ENCODE measurements around the gene WWC1.

Gene WWC1

DNA sequence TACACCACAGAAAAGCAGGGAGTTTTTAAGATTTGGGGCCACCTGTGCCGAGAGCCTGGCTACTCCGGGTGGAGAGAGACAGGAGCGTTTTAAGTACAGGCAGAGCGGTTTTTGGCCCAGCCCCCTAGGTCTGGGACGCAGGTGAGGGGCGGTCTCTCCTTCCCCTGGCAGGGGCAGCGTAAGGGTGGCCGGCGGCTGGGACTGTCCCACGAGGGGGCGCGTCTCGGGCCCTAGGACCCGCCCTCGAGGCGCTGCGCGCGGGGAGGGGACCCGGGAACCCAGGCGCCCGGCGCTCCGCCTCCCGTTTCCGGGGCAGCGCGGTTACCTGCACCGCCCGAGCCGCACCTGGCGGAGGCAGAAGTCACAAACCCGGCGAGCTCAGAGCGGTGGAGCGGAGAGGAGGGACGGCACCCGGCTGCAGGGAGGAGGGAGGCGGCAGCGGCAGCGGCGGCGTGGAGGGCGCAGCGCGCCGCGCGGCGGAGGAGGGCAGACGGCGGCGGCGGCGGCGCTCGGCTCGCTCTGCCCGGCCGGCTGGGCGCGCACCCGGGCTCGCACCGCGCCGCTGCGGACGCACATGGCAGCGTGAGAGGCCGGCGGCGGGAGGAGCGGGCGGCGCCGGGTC, at the start of gene WWC1:
TSS of gene WWC1 (plus strand) at position 304 of the 622 bp plus-strand sequence. CDS start 508 bp downstream, outside the sequence.
- DNase-seq (ENCODE audit: low read depth), result peak; percentile 32

DNA sequence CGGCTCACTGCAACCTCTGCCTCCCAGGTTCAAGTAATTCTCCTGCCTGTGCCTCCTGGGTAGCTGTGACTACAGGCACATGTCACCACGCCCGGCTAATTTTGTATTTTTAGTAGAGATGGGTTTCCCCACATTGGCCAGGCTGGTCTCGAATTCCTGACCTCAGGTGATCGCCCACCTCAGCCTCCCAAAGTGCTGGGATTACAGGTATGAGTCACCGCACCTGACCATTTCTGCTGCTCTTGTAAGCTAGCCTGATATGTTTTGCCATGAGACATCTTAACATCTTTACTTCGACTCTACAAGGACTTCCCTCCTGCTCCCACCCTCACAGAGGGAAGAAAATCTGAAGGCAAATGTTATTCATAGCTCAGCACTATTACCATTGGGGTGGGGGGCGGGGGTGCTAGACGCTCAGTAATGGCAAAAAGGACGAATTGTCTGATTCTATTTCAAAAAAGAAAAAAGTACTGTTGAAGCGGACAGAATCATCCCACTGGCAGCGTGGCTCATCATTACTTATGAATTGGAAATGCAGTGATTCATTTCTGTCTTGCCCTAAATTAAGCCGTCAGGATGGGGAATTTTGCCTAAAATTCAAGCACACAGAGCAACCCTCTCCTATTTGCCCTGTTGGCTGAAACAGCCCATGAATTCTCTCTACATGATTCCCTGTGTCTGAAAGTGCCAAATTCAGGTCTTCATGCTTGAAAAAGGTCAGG, 46.4 kb upstream of the WWC1 start:
- no peak for DNase-seq (ENCODE audit: low read depth)

DNA sequence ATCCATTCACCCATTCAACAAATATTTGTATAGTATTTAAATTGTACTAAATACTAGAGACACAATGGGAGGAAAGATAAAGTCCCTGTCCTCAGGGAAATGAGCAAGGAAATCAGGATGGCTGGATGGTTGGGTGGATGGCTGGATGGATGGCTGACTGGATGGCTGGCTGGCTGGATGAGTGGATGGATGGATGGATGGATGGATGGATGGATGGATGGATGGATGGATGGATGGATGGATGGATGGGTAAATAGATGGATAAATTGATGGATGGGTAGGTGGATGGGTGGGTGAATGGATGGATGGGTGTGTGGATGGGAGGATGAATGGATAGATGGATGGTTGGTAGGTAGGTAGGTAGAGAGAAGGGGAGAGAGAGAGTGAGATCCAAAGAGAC, 41.5 kb upstream of the WWC1 start:
- no peak for DNase-seq (ENCODE audit: low read depth)

DNA sequence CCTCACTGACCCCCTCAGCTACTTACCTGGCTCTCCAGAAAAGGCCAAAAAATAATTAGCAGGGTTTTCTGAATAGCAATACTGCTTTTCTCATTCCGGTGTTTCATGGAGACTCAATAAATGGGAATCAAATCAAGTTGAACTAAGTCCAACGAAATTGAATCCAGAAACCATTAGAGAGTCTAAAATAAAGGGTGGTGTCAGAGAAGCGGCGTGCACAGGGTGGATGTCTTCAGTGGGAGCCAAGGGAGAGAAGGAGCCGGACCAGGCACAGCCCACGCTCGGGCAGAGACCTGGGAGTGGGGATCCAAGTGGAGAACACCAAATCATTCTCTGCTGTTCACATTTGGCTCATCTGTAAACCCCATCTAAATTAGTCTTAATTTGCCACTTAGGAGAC, 40.2 kb upstream of the WWC1 start:
- DNase-seq (ENCODE audit: low read depth), result no peak

DNA sequence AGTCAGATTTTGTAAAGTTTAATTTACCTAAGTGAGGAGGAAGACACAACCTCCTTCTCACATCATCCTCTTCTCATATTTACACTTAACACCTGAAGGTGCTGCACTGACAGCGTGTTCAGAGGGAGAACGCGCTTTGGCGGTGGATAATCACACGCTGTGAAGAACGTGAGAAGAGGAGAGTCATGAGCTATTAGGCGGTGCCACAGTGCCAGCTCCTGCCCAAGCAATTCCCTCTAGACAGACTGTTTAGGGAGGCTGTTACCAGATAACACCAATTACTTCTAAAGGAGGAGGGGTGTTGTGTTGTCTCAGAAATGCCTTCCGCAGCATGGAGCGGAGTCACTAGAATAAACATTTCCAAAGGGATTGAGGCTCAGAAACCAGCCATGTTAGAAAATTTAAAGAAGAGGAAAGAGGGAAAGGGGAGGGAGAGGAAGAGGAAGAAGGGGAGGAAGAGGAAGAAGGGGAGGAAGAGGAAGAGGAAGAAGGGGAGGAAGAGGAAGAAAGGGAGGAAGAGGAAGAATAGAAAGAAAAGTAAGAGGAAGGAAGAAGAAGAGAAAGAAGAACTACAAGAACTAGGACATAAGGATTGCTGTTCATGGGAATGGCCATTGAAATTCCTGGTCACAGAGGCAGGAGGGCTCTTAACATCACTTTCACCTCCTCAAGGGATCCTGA, 37.3 kb upstream of the WWC1 start:
- no peak for DNase-seq (ENCODE audit: low read depth)

DNA sequence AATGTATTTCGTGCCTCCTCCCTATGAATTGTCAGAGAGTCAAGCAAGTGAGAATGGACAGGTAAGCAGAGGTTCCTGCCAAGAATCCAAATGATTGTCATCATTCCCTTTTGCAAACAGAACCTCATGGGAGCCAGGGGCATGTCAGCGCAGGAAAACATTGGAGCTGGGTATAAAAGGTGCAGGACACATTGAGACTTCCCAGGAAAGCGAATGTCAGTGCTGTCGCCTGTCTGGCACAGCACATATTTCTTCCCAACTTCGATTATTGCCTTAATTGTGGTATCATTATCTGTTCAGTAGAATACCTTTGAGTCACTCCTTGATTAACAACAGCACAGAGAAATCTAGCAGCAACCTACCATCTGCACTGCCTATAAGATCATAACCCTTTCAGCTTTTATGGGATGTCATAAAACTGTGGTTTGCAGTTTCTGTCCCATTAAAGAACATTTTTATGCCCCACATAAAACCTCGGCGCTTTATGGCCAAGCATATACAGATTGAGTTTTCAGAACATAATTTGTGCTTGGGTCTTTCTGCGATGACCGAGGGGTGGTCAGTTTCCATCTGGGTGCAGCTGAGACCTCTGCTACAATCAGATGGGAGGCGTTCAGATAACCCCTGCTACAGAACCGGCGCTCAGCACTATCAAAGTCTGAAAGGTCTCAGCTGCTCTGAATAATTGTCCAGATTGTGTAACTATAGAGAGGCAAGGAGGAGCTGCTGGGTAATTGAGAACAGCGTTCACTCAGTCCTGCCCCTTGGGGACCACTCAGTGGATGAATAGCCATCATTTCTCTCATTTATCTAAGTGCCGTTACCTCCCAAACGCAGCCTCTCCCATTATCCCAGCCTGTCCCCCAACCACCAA, 30.9 kb upstream of the WWC1 start:
- DNase-seq (ENCODE audit: low read depth), result no peak

DNA sequence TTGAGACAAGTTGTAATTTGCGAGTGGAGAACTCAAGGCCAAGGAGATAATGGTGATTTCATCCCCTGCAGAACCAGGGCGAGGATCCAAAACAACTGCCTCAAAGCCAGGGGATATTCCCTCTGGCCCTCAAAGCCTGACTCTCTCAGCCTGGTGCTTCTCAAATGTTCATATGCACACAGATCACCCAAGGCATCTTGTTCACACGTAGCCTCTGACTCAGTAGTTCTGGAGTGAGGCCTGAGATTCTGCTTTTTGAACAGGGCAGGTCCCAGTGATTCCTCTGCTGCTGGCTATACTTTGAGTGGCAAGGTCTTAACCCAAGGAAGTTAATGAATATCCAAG, 30.2 kb upstream of the WWC1 start:
- no peak for DNase-seq (ENCODE audit: low read depth)

DNA sequence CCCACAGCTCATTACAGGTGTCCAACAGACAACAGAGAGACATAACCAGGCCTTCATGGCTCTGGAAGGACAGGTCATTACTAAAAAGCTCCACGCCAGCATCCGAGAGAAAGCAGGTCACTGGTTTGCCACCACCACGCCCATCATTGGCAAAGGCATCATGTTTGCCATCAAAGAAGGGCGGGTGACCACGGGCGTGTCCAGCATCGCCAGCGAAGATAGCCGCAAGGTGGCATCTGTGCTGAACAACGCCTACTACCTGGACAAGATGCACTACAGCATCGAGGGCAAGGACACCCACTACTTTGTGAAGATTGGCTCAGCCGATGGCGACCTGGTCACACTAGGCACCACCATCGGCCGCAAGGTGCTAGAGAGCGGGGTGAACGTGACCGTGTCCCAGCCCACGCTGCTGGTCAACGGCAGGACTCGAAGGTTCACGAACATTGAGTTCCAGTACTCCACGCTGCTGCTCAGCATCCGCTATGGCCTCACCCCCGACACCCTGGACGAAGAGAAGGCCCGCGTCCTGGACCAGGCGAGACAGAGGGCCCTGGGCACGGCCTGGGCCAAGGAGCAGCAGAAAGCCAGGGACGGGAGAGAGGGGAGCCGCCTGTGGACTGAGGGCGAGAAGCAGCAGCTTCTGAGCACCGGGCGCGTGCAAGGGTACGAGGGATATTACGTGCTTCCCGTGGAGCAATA, 29.3 kb upstream of the WWC1 start:
- DNase-seq (ENCODE audit: low read depth), result no peak

DNA sequence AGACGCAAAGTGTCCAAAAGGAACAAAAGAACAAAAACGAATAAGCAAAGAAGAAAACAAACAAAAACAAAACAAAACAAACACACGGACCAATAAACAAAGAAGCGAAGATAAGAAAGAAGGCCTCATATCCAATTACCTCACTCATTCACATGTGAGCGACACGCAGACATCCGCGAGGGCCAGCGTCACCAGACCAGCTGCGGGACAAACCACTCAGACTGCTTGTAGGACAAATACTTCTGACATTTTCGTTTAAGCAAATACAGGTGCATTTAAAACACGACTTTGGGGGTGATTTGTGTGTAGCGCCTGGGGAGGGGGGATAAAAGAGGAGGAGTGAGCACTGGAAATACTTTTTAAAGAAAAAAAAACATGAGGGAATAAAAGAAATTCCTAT, 28.3 kb upstream of the WWC1 start:
- no peak for DNase-seq (ENCODE audit: low read depth)

DNA sequence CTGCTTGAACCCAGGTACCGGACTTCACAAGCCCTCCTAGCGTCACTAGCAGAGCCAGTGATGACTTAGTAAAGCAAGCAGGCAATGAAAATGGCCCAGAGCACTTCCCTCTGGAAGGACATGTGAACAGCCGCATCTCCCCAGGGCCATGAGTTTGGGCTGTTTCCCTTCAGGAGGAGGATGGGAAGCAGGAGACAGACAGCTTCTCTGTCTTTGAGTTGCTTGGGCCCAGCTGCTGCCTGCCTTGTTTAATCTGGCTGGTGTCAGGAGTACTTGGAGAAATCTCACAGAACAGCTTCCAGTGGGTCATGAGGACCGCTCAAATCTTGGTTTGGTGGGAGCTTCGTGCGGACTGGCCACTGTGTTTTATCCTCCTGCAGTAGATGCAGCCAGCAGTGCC, 25.4 kb upstream of the WWC1 start:
- no peak for DNase-seq (ENCODE audit: low read depth)

DNA sequence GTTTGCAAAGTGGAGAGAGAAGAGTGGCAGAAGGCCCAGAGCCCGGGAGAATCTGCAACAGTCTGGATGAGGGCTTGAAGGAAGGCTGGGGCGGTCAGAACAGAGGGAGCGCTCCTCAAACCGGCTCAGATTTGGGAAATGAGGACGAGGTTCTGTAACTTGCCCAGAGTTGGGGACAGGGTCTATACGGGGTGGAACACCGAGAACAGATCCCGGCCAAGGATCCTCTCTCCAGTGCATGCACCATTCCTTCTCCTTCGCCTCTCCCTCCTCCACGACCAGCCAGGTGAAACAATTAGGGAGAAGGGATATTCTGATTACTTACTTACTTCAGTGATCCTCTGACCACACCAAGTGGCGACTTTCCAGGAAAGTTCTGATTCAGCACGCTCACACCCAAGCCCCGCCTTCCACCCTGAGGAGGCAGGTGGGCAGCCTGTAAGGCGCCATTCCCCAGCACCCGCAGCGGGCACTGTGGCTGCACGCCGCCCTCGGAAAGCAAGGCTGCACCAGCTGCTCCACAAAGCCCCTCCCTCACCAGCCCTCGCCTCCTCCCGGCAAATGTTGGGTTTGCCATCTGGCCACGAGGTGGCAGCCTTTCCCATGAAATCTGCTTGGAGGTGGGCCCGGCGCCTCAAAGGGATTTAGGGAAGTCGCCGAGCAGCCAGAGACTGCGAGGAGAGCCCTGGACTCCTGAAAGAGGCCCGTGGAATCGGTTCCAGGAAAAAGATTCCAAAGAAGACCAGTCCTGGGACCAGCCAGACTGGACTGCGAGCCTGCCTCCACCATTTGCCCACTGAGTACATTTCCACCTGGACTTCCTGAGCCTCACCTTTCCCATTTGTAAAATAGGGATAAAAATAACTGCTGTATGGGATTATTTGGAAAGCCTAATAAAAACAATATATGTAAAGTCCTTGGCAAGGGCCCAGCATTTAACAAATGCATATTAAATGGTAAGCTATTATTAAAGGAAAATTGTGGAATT, 22.2 kb upstream of the WWC1 start:
- peak; percentile 43 for DNase-seq (ENCODE audit: low read depth)

DNA sequence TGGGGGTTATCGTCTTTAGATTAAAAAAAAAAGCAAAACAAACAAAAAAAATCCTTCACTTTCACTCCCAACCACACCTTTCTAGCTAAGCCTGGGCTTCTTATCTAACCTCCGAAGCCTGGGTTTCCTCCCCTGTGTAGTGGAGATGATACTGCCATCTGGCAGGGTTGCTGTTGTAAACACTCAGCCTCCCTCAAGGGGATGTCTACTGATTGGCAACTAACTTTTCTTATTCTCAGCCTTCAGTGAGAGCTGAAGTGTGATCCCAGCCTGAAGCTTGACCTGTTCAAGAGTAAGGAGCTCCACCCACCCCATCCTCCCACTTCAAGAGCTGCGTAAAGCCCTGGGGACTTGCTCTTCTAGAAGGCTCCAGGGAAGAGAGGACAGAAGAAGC, 21.5 kb upstream of the WWC1 start:
- no peak for DNase-seq (ENCODE audit: low read depth)

DNA sequence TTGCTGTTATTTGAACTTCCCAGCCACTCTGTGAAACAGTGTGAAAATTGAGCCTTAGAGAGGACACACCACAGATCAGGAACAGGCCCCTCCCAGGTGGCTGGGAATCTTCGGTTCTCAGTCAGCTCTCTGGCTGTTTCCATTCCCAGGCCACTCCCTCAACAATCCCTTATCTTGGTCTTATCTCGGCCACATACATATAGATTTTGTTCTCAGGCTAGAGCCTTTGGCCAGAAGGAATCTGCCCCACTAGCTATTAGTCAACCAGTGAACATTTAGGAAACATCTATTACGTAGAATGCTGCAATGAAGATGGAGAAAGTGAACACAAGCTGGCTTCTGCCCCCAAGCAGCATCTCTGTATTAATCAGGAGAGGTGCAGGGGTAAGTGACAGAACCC, 21.0 kb upstream of the WWC1 start:
- DNase-seq (ENCODE audit: low read depth), result no peak

DNA sequence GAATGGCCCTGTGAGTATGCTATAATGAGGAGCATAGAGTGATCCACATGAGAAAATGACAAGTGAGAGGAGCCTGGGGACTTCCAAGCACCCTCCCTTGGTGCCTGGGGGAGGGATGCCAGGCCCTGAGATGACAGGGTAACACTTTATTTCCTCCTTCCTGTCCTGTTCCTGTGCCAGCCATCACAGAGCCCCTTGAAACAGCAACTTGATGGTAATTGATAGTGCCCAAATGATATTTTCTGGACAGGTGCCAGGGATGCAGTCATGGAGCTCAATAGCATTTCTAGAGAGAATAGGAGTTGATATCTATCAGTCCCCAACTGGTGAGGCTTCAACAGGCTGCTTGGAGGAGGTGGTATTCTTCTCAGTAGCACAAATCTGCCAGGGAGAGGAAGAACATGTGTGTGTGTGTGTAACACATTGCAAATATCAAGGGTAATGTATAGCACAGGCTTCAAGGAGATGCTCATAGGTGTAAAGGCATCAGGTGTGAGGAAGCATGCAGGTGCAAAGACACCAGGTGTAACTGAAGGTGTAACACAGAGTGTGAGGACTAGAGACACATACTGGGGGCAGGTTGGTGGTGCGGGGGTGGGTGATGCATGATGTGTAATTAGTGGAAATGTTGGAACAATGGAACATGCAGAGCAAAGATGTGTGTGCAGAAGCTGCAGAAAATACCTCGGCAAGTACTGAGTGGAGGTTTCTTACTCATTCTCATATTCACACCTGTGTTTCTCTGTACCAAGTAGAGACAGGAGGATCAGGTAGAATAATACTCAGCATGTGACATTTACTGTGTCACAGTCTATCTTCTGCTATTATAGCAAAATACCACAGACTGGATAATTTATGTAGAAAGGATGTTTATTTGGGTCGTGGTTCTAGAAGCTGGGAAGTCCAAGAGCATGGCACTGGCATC, 18.1 kb upstream of the WWC1 start:
- no peak for DNase-seq (ENCODE audit: low read depth)

DNA sequence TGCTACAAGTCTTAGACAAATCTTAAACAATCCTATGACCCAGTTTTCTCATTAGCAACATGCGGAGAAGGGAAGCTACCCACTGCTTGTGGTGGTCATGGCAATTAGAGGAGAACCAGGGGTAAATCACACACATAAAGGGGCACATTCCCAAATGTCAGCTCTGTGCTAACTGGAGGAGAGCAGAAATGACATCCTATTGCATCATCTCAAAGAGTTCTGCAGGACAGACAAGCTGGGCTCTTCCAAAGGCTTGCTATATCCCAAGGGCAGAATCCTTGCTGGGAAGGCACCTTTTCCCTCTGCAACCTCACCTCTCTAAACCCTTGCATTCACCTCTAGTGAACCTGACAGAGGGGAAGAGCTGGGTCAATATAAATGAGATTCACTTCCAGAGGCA, 17.0 kb upstream of the WWC1 start:
- no peak for DNase-seq (ENCODE audit: low read depth)

DNA sequence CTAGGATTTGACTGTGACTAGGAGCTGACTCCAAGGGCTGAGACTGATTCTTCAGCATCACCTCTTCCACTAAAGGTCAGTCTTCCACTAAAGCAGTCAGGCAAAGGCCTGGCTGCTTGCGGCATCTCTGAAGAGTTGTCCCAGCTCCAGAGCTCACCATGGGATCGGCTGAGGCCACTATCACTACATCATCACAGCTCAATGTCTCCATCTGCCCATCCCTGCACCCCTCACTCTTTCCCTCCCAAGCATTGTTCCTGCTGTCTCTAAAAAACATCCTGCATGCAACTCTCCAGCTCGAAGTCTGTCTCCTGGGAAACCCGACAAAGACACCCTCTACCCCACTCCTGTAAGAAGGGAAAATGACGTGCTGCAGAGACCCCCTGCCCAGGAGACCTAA, 15.5 kb upstream of the WWC1 start:
- DNase-seq (ENCODE audit: low read depth), result no peak

DNA sequence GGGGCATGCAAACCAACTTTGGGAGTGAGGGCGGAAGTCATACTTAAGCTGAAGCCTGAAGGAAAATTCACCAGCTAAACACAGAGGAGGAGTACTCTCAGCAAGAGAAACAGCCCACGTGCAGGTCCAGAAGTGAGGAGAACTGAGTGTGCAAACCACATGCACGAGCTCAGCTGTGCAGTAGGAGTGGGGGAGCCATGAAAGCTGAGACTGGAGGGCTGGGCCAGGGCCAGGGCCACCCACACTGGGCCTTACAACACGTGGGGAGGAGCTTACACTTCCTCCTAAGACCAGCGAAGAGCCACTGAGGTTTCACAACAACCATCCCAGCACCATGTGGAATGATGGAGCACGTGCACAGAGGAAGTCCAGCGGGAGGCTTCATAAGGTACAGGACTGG, 9.3 kb upstream of the WWC1 start:
- no peak for DNase-seq (ENCODE audit: low read depth)

DNA sequence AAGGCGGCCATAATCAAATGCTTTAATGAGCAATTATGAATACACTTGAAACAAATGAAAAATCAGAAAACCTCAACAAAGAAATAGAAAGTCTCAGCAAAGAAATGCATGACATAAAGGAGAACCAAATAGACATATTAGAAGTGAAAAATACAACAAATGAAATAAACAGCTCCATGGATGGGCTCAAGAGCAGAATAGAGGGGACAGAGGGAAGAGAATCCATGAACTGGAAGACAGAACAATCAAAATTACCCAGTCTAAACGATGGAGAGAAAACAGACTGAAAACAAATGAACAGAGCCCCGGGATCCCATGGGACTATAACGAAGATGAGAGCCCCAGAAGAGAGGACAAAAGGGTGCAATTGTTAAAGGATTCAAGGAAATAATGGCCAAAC, 6.6 kb upstream of the WWC1 start:
- DNase-seq (ENCODE audit: low read depth), result no peak

DNA sequence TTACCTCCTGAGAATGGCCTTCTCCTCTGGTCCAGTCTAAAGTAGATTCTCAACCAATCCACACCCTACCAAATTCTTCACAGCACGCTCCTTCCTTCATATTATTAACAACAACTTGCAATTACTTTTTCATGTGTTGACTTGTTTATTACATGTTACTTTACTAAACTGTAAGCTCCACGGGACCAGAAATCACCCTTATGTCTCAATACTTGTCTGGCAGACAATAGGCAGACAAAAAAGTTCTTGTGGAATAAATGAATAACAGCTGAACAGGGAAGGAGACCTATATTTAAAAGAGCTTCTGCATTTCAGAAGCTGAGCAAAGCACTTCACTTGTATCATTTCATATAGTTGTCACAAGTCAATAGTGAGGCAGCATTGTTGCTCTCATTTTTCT, 5.7 kb upstream of the WWC1 start:
- no peak for DNase-seq (ENCODE audit: low read depth)

DNA sequence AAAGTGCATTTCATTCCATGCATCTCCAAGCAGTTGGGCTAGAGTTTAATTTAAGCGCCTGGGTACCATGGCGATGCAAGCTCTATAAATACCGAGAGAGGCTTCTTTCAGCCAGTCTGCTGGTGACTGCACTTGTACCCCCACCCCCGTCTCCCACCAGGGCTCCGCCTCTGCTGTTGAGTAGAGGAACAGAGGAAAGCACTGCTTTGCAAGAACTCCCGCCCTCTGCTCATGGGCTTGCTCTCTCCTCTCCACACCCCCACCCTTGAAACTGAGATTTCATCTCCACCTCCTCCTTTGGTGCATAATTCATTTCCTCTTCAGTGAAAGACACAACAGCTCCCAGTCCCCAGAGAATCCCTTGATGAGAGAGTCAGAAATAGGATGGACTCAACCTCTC, 5.1 kb upstream of the WWC1 start:
- DNase-seq (ENCODE audit: low read depth), result no peak
